GM12874 (cell line): ENCODE results near the gene SLC44A5.

Source experiments
- TF ChIP-seq, protein P1 (sequence below): IDR thresholded peaks from 2 replicates; pipeline ENCODE4 v1.5.1; 2011; ENCODE audit warnings: low read depth, mild to moderate bottlenecking, control low read depth, low read length, moderate library complexity; ENCODE audit not compliant: insufficient read depth

The SLC44A5 gene

DNA sequence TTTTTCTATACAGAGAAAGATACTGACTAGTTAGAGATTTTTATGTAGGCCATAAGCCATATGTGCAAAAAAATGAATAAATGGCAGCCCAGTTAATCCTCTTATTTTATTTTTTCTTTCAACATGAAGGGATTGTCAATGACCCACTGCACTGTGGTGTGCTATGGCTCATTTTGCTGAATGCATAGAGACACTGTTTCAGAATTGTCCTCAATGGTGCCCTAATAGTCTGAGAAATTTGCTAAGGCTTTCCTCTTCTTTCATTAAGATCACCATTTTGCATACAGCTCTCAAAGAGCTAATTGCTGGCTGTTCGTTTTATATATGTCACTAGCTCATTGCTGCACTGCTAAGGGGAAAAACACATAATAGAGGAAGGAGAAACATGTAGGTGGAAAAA is 189.5 kb downstream of the SLC44A5 start:
- TF ChIP-seq, protein P1, sequence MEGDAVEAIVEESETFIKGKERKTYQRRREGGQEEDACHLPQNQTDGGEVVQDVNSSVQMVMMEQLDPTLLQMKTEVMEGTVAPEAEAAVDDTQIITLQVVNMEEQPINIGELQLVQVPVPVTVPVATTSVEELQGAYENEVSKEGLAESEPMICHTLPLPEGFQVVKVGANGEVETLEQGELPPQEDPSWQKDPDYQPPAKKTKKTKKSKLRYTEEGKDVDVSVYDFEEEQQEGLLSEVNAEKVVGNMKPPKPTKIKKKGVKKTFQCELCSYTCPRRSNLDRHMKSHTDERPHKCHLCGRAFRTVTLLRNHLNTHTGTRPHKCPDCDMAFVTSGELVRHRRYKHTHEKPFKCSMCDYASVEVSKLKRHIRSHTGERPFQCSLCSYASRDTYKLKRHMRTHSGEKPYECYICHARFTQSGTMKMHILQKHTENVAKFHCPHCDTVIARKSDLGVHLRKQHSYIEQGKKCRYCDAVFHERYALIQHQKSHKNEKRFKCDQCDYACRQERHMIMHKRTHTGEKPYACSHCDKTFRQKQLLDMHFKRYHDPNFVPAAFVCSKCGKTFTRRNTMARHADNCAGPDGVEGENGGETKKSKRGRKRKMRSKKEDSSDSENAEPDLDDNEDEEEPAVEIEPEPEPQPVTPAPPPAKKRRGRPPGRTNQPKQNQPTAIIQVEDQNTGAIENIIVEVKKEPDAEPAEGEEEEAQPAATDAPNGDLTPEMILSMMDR: no peak

DNA sequence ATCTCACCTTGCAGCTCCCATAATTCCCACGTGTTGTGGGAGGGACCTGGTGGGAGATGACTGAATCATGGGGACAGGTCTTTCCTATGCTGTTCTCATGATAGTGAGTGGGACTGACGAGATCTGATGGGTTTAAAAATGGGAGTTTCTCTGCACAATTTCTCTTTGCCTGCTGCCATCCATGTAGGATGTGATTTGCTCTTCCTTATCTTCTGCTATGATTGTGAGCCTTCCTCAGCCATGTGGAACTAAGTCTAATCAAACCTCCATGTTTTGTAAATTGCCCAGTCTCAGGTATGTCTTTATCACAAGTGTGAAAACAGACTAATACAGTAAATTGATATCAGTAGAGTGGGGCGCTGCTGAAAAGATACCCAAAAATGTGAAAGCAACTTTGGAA is 195.7 kb downstream of the SLC44A5 start:
- TF ChIP-seq, protein P1: no peak

DNA sequence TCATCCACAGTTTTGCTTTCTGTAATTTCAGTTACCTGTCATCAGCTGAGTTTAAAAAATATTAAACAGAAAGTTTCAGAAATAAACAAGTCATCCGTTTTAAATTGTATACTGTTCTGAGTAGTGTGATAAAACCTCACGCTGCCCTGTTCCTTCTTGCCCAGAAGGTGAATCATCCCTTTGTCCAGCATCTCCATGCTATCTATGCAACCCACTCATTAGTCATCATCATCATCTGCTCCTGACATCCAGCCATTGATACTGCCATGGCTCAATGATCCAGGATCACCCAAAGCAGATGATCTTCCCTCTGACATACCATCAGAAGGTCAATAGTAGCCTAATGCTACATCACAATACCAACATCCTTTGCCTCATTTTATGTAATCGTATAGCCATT is 198.3 kb downstream of the SLC44A5 start:
- TF ChIP-seq, protein P1: no peak

DNA sequence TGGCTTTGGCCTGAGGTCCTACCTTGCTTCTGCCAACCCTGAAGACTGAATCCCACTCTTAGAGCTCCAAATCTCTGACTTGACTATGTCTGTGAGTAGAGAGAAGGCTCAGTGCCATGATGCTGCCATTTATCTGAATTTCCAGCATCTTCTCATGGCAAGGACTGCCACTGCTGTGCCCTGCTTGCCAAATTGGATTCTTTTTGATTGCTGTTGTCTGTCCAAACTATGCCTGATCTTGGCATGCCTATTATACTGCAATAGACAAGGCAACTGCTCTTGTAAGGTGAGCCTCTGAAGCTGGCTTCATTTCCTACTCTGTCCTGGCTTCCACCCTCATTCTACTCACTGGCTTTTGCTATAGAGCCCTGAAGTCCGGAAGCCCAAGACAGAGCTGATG is 210.2 kb downstream of the SLC44A5 start:
- TF ChIP-seq, protein P1: no peak

GRCh38 chr1:75396745-75397144 is 214.2 kb downstream of the SLC44A5 start:
- TF ChIP-seq, protein P1: no peak

DNA sequence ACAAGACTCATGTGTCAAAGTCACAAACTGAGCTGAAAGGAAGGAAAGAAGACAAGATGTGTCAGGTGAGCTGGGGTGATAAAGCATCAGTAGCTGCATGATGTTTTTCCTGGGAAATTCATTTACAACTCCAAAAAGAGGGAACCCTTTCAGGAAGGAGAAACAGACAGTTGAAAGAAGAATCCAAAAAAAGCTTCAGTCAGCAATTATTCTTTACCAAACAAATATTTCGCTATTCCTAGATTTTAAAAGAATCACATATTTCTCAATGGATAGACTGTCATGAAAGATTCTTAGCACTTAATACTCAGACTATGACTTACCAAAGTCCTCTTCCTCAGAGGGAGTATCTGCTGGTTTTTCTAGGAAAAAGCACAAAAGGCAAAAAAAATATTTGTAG is 214.7 kb downstream of the SLC44A5 start:
- TF ChIP-seq, protein P1: no peak

GRCh38 chr1:75394386-75395139 is 216.4 kb downstream of the SLC44A5 start:
- TF ChIP-seq, protein P1: no peak
